G401 (cell line): ENCODE data around the gene CD177. TPM values are rescaled to one million over a fixed set of nuclear protein-coding genes. Genes with fewer than 3 reads are reported as not detected.
"Not testable (repeated sequence)": the region's sequence is repeated elsewhere in the genome, so short reads cannot be mapped to it uniquely, and the experiment has no call there.

ENCODE experiments used
- DNase-seq: peaks from one replicate; pipeline ENCODE4 v3.0.0-alpha.2; 2015; ENCODE audit warnings: low spot score
- in situ Hi-C: cut with HindIII; loops from 2 replicates; pipeline ENCODE4 v1.10.0; 2016; ENCODE audit warnings: low sequenced_read_pairs, mixed read lengths
- total RNA-seq: library from RNA; depleted of rRNA; stranded (reverse); fragments of >200 nt; shearing (Covaris generic); gene quantifications from 2 replicates; pipeline ENCODE4 v1.2.3, GENCODE V29; 2014; rRNA removed

The CD177 gene
- total RNA-seq: 443 and 498 TPM in 2 replicates

GRCh38 chr19:43353606-43354304, at the start of gene CD177:
CD177 (plus strand) TSS chr19:43353686; CDS start chr19:43353715, 29 bp downstream.
- in situ Hi-C loops: no loop called here
- no peak for DNase-seq

GRCh38 chr19:43305642-43306041, 47.8 kb upstream of the CD177 start:
- DNase-seq: no peak
- in situ Hi-C loops: no loop called here

GRCh38 chr19:43306097-43306496, 47.4 kb upstream of the CD177 start:
- DNase-seq: no peak
- in situ Hi-C loops: no loop called here

- DNase-seq: no peak
- in situ Hi-C loops: no loop called here
Observed at GRCh38 chr19:43308244-43308815, 45.2 kb upstream of the CD177 start.

- DNase-seq: peak; percentile 41
- in situ Hi-C loops: no loop called here
Observed at GRCh38 chr19:43309466-43309865, 44.0 kb upstream of the CD177 start.

- in situ Hi-C loops: no loop called here
Observed at GRCh38 chr19:43310221-43310620, 43.3 kb upstream of the CD177 start.

GRCh38 chr19:43311256-43311655, 42.2 kb upstream of the CD177 start:
- DNase-seq: peak; percentile 53
- in situ Hi-C loops: no loop called here

More at GRCh38 chr19:43310221-43310620, 43.3 kb upstream of the CD177 start:
- peak; percentile 17 for DNase-seq

GRCh38 chr19:43311706-43312105, 41.8 kb upstream of the CD177 start:
- DNase-seq: peak; percentile 66
- in situ Hi-C loops: no loop called here

GRCh38 chr19:43313711-43314495, 39.6 kb upstream of the CD177 start:
- DNase-seq: peak; percentile 62
- in situ Hi-C loops: no loop called here

- in situ Hi-C loops: no loop called here
- peak; percentile 53 for DNase-seq
Observed at GRCh38 chr19:43315851-43316250, 37.6 kb upstream of the CD177 start.

- peak; percentile 81 for DNase-seq
- in situ Hi-C loops: no loop called here
Observed at GRCh38 chr19:43316591-43317319, 36.7 kb upstream of the CD177 start.

GRCh38 chr19:43318203-43318602, 35.3 kb upstream of the CD177 start:
- in situ Hi-C loops: no loop called here

GRCh38 chr19:43318796-43319314, 34.6 kb upstream of the CD177 start:
- in situ Hi-C loops: no loop called here
- DNase-seq: peak; percentile 59

More at GRCh38 chr19:43318203-43318602, 35.3 kb upstream of the CD177 start:
- peak; percentile 67 for DNase-seq

- DNase-seq: peak; percentile 45
- in situ Hi-C loops: no loop called here
Observed at GRCh38 chr19:43320546-43320945, 32.9 kb upstream of the CD177 start.

- in situ Hi-C loops, DNase-seq: not testable (repeated sequence)
Observed at GRCh38 chr19:43326761-43327160, 26.7 kb upstream of the CD177 start.

GRCh38 chr19:43328561-43328960, 24.9 kb upstream of the CD177 start:
- in situ Hi-C loops, DNase-seq: not testable (repeated sequence)

GRCh38 chr19:43329049-43329448, 24.4 kb upstream of the CD177 start:
- in situ Hi-C loops, DNase-seq: not testable (repeated sequence)

GRCh38 chr19:43329989-43330388, 23.5 kb upstream of the CD177 start:
- in situ Hi-C loops: no loop called here
- no peak for DNase-seq
